ENCODE data around the gene KIRREL3. TPM values are rescaled to one million over a fixed set of nuclear protein-coding genes. Genes with fewer than 3 reads are reported as not detected.

Gene KIRREL3
- total and polyA plus RNA-seq, 3 experiments from 2014 or later = not detected

DNA sequence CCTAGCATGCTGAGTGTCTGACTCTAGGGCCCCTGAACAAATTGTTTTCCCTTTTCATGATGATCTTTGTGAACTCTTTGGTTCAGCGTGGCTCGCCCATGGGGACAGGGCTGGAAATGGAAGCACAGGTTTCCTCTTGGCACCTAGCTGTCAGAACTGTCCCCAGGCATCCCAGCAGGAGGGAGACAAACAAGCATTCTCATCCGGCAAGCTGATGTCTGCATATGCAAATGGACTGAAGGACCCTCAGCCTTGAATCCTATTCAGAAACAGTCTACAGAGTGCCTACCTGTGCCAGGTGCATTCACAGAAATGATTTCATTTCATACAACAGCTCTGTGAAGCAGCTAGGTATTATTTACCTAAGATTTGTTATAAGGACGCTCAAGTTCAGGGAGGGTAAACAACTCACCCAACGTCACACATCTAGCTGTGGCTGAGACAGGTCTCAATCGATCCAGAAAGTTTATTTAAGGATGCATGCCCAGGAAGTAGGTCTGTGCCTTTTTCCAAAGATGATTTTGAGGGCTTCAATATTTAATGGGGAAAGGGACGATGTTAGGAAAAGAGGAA, 176.4 kb downstream of the KIRREL3 start:
- Histone ChIP-seq H3K36me3 (ENCODE audit: insufficient read depth, low read length) (no peaks in the 10 kb centered on the region), H3K4me1 (ENCODE audit: insufficient read depth, low read length) (no peaks in the 10 kb centered on the region), H3K27me3 (ENCODE audit: insufficient read depth, low read length, poor library complexity, severe bottlenecking) (no peaks in the 10 kb centered on the region), H3K4me3 (ENCODE audit: low read length) (no peak overlapping the region), H3K27ac (ENCODE audit: low read depth, low read length) (no peak overlapping the region), H3K9me3 (ENCODE audit: low read length) (no peaks in the 10 kb centered on the region)
- Mint-ChIP-seq H3K4me3 (no peak overlapping the region), H3K36me3 (no peaks in the 10 kb centered on the region), H3K9me3 (no peaks in the 10 kb centered on the region), H3K27ac (no peak overlapping the region), H3K4me1 (no peaks in the 10 kb centered on the region), H3K27me3 (peaks cover 0 to 8% of the 10 kb centered on the region in 2 donors)
- ChIA-PET POLR2A (no interaction called here), CTCF (no interaction called here)
- DNase-seq = no peak

DNA sequence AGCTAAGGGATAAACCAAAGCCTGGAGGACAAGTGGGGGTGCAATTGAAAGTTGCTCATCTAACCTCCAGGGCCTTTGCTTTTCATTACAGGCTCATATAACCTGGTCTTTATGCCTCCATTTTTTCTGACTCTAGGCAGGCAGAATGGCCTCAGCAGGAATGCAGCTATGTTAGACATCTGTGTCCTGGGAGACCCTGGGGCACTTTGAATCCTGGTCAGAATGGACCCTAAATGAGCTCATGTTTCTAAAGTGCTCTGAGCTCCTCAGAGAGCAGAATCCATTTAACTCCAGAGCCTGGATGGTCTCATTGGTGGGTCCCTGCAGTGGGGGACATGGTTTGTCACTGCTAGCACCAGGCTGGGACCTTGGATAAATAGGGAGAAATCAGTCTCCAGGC, 177.3 kb downstream of the KIRREL3 start:
- H3K9me3 Mint-ChIP-seq = no peaks in the 10 kb centered on the region
- no peak overlapping the region for H3K4me3 Mint-ChIP-seq
- ChIA-PET CTCF (no interaction called here), POLR2A (no interaction called here)
- Histone ChIP-seq H3K4me1 (ENCODE audit: insufficient read depth, low read length) (no peaks in the 10 kb centered on the region), H3K27me3 (ENCODE audit: insufficient read depth, low read length, poor library complexity, severe bottlenecking) (no peaks in the 10 kb centered on the region), H3K27ac (ENCODE audit: low read depth, low read length) (no peak overlapping the region), H3K4me3 (ENCODE audit: low read length) (no peak overlapping the region), H3K36me3 (ENCODE audit: insufficient read depth, low read length) (no peaks in the 10 kb centered on the region), H3K9me3 (ENCODE audit: low read length) (no peaks in the 10 kb centered on the region)
- H3K27me3 Mint-ChIP-seq = peaks cover 0 to 8% of the 10 kb centered on the region in 2 donors
- no peaks in the 10 kb centered on the region for H3K4me1 Mint-ChIP-seq
- no peaks in the 10 kb centered on the region for H3K36me3 Mint-ChIP-seq
- no peak overlapping the region for H3K27ac Mint-ChIP-seq
- no peak for DNase-seq

DNA sequence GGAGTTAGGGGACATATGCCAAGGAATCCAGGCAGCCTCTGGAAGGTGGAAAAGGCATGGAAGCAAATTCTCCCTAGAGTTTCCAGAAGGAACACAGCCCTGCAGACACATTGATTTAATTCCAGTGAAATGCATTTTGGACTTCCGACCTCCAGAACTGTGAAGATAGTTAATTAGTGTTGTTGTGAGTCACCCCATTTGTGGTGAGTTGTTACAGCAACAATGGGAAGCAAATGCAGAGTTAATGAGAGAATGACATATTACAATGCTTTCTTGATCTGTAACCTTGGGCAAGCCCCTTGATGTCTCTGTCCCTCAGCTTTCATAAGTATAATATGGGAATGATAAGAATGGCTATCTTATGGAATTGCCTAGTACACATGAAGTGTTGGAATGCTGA, 178.7 kb downstream of the KIRREL3 start:
- Mint-ChIP-seq H3K36me3 (no peaks in the 10 kb centered on the region), H3K27me3 (peaks cover 0 to 7% of the 10 kb centered on the region in 2 donors), H3K4me1 (no peaks in the 10 kb centered on the region), H3K9me3 (peaks cover 0 to 4% (median 0%) of the 10 kb centered on the region in 5 donors), H3K4me3 (no peak overlapping the region), H3K27ac (no peak overlapping the region)
- Histone ChIP-seq H3K4me1 (ENCODE audit: insufficient read depth, low read length) (no peaks in the 10 kb centered on the region), H3K4me3 (ENCODE audit: low read length) (no peak overlapping the region), H3K9me3 (ENCODE audit: low read length) (no peaks in the 10 kb centered on the region), H3K27ac (ENCODE audit: low read depth, low read length) (no peak overlapping the region), H3K36me3 (ENCODE audit: insufficient read depth, low read length) (no peaks in the 10 kb centered on the region), H3K27me3 (ENCODE audit: insufficient read depth, low read length, poor library complexity, severe bottlenecking) (no peaks in the 10 kb centered on the region)
- POLR2A ChIA-PET = no interaction called here
- no peak for DNase-seq
- CTCF ChIA-PET = no interaction called here

DNA sequence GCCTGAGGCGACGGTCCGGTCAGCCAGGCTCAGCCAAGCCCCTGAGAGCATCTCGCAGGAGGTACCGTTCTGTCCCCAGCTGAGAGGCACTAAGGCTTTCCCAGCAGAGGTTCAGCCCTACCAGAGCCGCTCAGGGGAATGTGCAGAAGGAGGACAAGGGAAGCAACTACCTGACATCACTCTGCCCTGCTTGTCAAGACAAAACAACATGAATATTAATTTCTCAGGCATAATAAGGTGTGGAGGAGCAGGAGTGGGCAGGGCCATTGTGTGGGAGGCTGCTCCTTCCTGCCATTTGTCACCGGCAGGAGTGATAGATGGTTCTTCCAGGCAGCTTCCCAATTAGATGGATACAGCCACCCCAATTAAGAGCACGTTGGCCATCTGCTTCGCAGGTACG, 181.4 kb downstream of the KIRREL3 start:
- H3K4me1 ChIP-seq (ENCODE audit: insufficient read depth, low read length) = no peaks in the 10 kb centered on the region
- Mint-ChIP-seq H3K27ac (peak overlapping the region in 1 of 8 donors; percentile 13), H3K36me3 (no peaks in the 10 kb centered on the region), H3K4me3 (no peak overlapping the region), H3K4me1 (no peaks in the 10 kb centered on the region), H3K9me3 (peaks cover 0 to 12% (median 0%) of the 10 kb centered on the region in 5 donors), H3K27me3 (peaks cover 0 to 4% of the 10 kb centered on the region in 2 donors)
- H3K36me3 ChIP-seq (ENCODE audit: insufficient read depth, low read length) = no peaks in the 10 kb centered on the region
- ChIA-PET CTCF (no interaction called here), POLR2A (no interaction called here)
- H3K4me3 ChIP-seq (ENCODE audit: low read length) = no peak overlapping the region
- no peak overlapping the region for H3K27ac ChIP-seq (ENCODE audit: low read depth, low read length)
- no peaks in the 10 kb centered on the region for H3K9me3 ChIP-seq (ENCODE audit: low read length)
- H3K27me3 ChIP-seq (ENCODE audit: insufficient read depth, low read length, poor library complexity, severe bottlenecking) = no peaks in the 10 kb centered on the region
- no peak for DNase-seq

DNA sequence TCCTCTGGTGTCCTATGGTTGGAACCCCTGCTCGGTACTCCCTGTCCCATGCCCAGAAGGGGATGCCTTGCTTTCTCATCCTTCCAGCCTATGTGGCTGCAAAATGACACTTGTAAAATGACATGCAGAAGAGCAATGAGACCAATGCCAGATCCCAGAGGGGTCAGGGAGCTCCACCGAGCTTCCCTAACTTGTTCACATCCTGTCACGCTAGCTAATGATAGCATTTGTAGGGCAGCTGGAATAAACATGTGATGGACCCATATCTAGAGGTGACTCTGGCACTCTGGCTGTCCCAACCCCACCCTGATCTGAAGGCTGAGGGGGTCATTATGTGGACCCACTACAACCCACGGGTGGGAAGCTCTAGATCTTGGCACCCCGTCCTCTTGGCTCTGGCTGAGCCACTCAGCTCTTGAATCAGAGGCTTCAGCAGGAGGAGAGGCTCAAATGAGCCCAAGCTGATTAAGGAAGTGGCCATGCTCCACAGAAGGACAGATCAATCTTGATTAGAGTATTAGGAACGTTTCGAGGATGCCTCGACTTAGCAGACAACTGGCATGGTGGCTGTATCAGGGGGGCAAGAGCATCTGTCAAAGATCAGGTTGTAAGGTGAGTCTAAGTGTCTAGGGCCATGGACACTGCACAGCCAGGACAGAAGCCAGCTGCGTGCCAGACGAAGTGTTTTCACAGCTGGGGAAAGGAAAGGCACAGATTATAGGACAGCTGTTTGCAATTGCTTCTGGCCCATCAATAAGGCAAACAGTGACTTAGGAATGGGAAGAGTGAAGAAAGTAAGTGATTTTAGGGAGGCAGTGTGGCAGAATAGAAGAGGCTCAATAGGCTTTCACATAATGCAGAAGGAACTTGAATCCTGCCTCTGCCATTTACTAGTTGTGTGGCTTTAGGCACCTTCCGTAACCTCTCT, 182.8 kb downstream of the KIRREL3 start:
- Histone ChIP-seq H3K9me3 (ENCODE audit: low read length) (no peaks in the 10 kb centered on the region), H3K4me1 (ENCODE audit: insufficient read depth, low read length) (no peaks in the 10 kb centered on the region), H3K27ac (ENCODE audit: low read depth, low read length) (no peak overlapping the region), H3K4me3 (ENCODE audit: low read length) (no peak overlapping the region), H3K36me3 (ENCODE audit: insufficient read depth, low read length) (no peaks in the 10 kb centered on the region), H3K27me3 (ENCODE audit: insufficient read depth, low read length, poor library complexity, severe bottlenecking) (no peaks in the 10 kb centered on the region)
- no peak overlapping the region for H3K27ac Mint-ChIP-seq
- H3K27me3 Mint-ChIP-seq = peaks cover 0 to 1% of the 10 kb centered on the region in 2 donors
- H3K4me1 Mint-ChIP-seq = no peaks in the 10 kb centered on the region
- no peak overlapping the region for H3K4me3 Mint-ChIP-seq
- ChIA-PET POLR2A (no interaction called here), CTCF (no interaction called here)
- DNase-seq = no peak
- no peaks in the 10 kb centered on the region for H3K36me3 Mint-ChIP-seq
- peaks cover 0 to 12% (median 0%) of the 10 kb centered on the region in 5 donors for H3K9me3 Mint-ChIP-seq

DNA sequence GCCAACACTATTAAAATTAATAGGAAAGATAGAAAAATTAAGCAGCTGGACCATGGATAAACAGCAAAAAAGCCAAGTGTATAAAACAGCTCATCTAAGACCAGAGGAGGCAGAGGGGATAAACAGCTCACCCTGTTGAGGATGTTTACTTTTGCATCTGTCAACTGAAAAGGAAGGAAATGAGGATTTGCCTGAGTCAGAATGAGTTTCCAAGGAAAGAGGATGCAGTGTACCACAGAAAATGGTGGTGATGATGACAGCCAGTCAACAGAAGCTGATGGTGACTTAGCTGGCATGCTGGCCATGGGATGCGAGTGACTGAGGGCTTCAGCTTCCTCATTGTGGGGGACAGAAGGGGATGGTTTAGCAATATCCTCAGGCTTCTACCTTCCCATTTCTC, 183.5 kb downstream of the KIRREL3 start:
- H3K36me3 Mint-ChIP-seq = no peaks in the 10 kb centered on the region
- no peaks in the 10 kb centered on the region for H3K36me3 ChIP-seq (ENCODE audit: insufficient read depth, low read length)
- no peaks in the 10 kb centered on the region for H3K27me3 ChIP-seq (ENCODE audit: insufficient read depth, low read length, poor library complexity, severe bottlenecking)
- H3K4me3 ChIP-seq (ENCODE audit: low read length) = no peak overlapping the region
- H3K27me3 Mint-ChIP-seq = peaks cover 0 to 3% of the 10 kb centered on the region in 2 donors
- ChIA-PET CTCF (no interaction called here), POLR2A (no interaction called here)
- no peaks in the 10 kb centered on the region for H3K9me3 ChIP-seq (ENCODE audit: low read length)
- no peak overlapping the region for H3K27ac ChIP-seq (ENCODE audit: low read depth, low read length)
- H3K27ac Mint-ChIP-seq = no peak overlapping the region
- DNase-seq = no peak
- H3K4me1 ChIP-seq (ENCODE audit: insufficient read depth, low read length) = no peaks in the 10 kb centered on the region
- no peaks in the 10 kb centered on the region for H3K4me1 Mint-ChIP-seq
- peaks cover 0 to 12% (median 0%) of the 10 kb centered on the region in 5 donors for H3K9me3 Mint-ChIP-seq
- no peak overlapping the region for H3K4me3 Mint-ChIP-seq

DNA sequence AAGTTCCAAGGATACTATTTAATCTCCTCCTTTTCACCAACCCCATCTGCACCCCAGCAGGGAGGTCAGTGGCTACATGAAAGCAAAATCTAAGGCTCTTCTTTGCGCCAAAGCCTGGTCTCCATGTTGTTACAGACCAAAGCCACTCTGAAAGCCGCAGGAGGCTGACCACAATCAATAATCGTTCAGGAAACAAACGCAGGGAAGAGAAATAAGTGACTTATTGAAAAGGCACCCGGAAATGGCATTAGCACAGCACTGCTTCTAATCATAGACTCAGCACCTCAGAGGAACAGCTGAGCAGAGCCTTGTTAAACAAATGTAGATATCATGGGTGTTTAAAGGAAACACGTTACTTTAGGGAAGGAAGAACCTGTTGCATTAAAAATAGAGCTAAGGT, 183.9 kb downstream of the KIRREL3 start:
- ChIA-PET CTCF (no interaction called here), POLR2A (no interaction called here)
- H3K9me3 ChIP-seq (ENCODE audit: low read length) = no peaks in the 10 kb centered on the region
- H3K4me3 ChIP-seq (ENCODE audit: low read length) = no peak overlapping the region
- H3K36me3 ChIP-seq (ENCODE audit: insufficient read depth, low read length) = no peaks in the 10 kb centered on the region
- Mint-ChIP-seq H3K4me1 (no peaks in the 10 kb centered on the region), H3K36me3 (no peaks in the 10 kb centered on the region), H3K4me3 (no peak overlapping the region), H3K27ac (no peak overlapping the region), H3K9me3 (peaks cover 0 to 12% (median 0%) of the 10 kb centered on the region in 5 donors), H3K27me3 (peaks cover 0 to 3% of the 10 kb centered on the region in 2 donors)
- H3K27ac ChIP-seq (ENCODE audit: low read depth, low read length) = no peak overlapping the region
- no peaks in the 10 kb centered on the region for H3K4me1 ChIP-seq (ENCODE audit: insufficient read depth, low read length)
- H3K27me3 ChIP-seq (ENCODE audit: insufficient read depth, low read length, poor library complexity, severe bottlenecking) = no peaks in the 10 kb centered on the region
- no peak for DNase-seq

DNA sequence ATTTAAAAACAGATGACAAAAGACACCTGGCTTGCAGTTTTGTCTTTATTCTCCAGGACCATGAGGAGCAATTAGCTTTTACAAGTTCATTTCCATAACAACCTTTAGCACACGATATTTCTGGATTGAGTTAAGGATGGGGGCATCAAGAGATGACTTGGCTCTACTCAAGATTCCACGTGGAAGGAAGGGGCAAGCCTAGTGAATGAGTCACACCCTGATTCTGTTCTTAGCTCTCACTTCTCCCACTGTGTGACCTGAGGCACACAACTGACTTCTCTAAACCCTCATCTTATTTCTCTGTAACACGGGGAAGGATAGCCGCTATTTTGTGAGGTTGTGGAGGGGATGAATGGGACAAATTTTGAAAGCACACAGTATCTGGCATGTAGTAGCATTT, 185.5 kb downstream of the KIRREL3 start:
- Histone ChIP-seq H3K27me3 (ENCODE audit: insufficient read depth, low read length, poor library complexity, severe bottlenecking) (no peaks in the 10 kb centered on the region), H3K27ac (ENCODE audit: low read depth, low read length) (no peak overlapping the region), H3K4me3 (ENCODE audit: low read length) (no peak overlapping the region), H3K36me3 (ENCODE audit: insufficient read depth, low read length) (no peaks in the 10 kb centered on the region), H3K4me1 (ENCODE audit: insufficient read depth, low read length) (no peaks in the 10 kb centered on the region), H3K9me3 (ENCODE audit: low read length) (no peaks in the 10 kb centered on the region)
- Mint-ChIP-seq H3K4me1 (no peaks in the 10 kb centered on the region), H3K27ac (no peak overlapping the region), H3K36me3 (no peaks in the 10 kb centered on the region), H3K4me3 (no peak overlapping the region), H3K27me3 (peaks cover 0 to 3% of the 10 kb centered on the region in 2 donors), H3K9me3 (peaks cover 0 to 12% (median 0%) of the 10 kb centered on the region in 5 donors)
- CTCF ChIA-PET = no interaction called here
- no peak for DNase-seq
- POLR2A ChIA-PET = no interaction called here

All from CD8-positive, alpha-beta memory T cell (primary cell).